Umbilical cord (tissue), 2 donors: ENCODE measurements around the gene TET3. TPM values are rescaled to one million over a fixed set of nuclear protein-coding genes. Genes with fewer than 3 reads are reported as not detected.
A peak's percentile ranks its signal among the peaks of the same experiment; 100 is the strongest.

Experiments used
- DNase-seq: peaks from one replicate; pipeline ENCODE4 v3.0.0-alpha.2; 2015; ENCODE audit warnings: low spot score
- total RNA-seq: library from RNA; depleted of rRNA; stranded (reverse); fragments of >200 nt; gene quantifications from one replicate; pipeline ENCODE4 v1.2.3, GENCODE V29; 2014; ENCODE audit warnings: low replicate concordance; ENCODE audit not compliant: insufficient read depth

TET3 gene
- total RNA-seq, 1 donor from 2014 or later: 5.1 TPM

DNA sequence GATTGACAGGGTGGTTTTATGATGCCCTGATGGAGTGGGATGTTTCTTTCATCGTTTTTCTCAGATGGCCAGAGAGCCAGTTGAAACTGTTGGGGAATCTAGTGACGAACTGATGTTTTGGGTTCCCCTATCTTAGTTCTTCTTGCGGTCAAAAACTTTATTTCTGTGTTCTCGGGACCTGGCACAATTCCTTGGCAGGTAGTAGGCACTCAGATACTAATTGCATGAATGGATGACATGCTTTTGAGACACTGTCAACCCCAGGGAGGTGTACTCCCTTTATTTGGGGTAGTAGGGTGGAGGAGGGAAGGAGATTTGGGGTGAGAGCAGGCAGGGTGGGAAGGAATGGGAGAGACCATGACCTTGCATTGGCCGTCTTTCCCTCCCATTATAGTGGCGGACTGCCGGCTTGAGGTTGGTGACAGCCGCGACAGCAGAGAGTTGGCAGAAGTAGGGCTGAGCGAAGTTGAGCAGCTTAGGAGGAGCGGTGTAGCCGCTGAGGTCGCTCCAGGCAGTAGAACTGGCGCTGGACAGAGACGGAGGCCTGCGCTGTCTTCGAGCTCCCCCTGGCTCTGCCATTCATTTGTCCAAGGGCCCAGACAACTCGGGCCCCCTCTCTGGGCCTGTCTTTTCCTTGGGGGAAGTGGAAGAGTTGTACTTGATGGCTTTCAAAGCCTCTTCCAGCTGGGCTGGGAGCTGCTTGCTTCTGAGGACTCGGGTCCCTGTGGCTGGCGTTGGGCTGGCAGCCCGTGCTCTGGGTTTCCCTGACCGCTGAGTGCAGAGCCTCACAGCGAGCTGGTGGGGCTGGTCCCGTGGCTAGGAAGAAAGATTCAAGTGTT lies 2.6 kb downstream of the TET3 start:
- peak; percentile 24 for DNase-seq

DNA sequence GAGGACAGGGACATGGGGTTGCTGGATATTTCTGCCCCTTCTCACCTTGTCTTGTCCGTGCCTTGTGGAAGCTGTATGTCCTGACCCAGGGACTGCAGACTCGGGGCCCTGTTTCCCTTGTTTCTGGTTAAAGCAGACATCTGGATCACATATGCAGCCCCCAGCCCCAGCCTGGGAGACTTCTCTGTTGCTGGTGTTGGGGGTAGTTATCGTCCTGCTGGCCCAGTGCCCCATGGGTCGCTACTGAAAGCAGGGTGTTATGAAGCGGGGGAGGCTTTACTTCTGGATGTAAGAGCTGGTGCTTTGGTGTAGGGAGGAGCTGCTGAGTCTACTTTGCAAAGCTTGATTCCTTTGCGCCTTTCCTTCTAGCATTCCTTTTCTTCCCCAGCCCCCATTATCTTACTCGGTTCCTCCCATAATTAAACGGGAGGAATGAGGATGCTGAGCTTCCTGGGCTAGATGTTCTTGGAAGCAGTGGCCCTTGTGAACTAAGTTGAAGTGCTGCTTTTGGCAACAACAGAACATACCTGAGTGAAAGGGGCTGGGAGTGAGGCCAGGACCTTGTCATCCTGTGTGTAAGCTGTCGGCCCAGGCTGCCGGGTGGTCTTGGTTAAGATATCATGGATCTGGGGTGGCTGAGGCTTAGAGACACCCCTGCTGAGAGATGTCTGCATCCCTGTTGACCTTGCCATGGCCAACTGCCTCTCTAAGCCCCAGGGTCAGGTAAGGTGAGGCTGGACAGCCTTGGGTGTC lies 3.4 kb downstream of the TET3 start:
- no peak for DNase-seq

DNA sequence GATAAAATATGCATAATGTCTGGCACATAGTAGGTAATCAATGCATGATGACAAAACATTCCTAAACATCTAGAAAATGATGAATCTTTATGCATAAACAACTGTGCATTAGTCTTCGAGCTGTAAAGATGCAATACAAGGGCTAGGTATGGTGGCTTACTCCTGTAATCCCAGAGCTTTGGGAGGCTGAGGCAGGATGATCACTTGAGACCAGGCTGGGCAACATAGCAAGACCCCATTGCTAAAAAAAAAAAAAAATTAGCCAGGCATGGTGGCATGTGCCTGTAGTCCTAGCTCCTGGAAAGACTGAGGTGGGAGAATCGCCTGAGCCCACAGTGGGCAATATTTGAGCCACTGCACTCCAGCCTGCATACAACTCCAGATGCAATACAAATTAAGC lies 5.3 kb downstream of the TET3 start:
- no peak for DNase-seq

DNA sequence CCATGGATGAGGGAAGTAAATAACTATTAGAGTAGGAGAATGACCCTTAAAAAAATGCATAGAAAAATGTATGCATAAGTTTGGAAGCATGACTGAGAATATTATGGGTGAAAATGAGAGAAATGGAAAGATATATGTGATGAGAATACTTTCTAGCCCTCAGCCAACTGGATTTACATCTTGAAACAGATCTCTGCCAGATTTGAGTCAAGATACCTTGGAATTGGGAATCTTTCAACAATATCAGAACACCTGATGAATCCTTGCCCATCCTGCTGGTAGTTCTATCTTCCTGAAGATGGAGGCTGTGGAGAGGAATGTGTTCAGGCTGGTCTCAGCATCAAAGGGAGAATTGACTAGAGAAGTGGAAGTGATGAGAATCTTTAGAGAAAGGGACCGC lies 5.8 kb downstream of the TET3 start:
- DNase-seq: no peak

DNA sequence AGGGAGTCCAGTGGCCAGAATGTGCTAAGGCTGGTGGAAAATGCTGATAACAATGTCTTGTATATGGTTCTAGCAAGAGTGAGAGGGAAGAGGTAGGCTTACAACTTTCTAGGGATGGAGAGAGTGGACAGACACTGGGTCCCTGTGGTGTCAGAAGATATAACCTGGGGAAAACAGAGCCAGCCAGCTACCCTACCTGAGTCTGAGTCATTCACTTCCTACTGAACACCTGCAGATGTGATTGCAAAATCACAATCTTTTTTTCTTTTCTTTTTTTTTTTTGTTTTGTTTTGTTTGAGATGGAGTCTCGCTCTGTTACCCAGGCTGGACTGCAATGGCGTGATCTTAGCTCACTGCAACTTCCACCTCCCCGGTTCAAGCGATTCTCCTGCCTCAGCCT lies 7.3 kb downstream of the TET3 start:
- DNase-seq: no peak

DNA sequence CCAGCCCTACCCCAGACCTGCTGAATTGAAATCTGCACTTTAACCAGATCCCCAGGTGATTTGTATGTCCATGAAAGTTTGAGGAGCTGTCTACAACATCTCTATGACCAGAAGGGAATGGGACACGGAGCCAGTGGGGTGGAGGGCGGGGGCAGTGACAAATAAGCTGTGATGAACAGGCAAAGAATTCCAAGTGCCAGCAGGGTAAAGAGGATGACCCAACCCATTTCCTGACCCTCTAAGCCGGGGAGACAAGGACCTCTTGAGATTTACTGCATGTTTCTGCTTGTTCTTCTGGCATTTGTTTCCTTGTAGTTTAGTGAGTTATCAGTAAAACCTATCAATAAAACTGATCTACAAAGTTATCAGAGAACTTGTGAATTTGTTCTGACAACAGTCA lies 8.7 kb downstream of the TET3 start:
- no peak for DNase-seq

DNA sequence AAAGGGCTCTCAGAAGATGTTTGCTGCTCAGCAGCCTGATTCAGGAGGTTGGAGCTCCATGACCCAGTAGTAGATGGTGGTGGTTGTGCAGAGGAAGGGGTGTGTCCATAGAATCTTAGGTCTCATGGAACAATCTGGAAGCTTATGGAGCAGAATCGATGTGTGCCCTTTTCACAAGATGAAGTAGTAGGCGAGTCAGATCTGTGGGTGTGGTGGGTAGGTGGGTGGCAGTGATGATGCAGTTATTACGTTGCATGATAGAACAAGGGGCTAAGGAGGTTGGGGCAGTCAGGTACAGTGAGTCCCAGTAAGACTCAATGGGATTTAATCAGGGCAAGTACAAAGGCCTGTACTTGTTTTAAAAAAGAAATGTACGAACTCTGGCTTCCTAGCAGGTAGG lies 9.1 kb downstream of the TET3 start:
- no peak for DNase-seq

DNA sequence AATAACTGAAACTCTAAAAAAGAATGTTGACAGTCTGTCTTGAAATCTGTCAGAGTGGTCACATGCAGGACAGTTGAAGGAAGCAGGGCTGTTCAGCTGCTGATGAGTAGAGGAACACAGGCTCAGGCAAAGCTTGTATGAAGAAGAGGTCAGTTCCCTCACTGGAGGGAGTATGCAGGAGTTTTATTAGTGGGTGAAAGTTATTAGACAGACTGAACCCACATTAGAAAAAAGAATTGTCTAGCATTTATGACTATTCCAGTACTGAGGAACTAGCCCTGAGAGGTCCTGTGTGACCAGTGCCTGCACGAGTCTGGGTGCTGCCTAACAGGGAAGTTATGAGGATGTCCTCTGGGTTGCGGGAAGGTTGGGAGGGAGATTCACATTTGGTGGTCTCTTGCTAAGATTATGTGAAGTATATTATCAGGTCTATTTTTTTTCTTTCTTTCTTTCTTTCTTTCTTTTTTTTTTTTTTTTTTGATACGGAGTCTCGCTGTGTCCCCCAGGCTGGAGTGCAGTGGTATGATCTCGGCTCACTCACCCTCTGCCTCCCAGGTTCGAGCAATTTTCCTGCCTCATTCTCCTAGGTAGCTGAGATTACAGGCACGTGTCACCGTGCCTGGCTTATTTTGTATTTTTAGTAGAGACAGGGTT lies 9.6 kb downstream of the TET3 start:
- DNase-seq: no peak

DNA sequence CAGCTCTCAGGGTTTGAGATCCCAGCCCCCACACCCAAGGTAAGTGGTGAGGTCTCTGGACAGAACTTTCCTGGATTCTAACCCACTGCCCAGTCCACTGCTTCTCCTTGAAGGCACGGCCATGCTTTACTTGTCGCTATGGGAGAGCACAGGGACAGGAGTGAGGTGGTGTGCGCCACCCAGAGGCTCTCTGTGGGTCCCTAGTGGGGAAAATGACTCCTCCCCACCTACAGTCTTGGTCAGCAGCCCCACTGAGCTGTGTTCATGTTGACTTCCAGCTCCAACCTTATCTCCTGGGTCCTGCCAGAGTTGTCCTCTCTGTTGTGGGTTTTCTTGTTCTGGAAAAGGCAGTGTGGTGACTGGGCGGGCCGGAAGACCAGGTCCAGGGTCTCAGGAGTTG lies 11.1 kb downstream of the TET3 start:
- no peak for DNase-seq

DNA sequence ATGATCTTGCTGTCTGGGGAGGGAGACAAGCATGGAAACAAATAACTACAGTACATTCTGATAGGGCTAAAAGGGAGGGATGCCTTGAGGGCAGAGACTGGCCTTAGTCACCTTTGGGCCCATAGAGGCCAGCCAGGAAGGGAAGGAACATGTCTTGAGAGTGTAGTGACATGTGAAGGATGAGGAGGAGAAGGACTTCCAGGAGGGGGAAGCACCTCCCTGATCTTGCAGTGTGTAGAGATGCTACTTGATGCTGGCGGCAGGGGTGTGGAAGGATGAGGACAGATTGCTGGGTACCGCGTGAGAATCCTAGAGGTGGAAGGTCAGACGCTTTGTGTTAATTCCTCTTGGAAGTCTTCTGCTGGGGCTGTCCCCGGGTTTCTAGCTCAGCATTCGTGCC lies 13.1 kb downstream of the TET3 start:
- DNase-seq: no peak

DNA sequence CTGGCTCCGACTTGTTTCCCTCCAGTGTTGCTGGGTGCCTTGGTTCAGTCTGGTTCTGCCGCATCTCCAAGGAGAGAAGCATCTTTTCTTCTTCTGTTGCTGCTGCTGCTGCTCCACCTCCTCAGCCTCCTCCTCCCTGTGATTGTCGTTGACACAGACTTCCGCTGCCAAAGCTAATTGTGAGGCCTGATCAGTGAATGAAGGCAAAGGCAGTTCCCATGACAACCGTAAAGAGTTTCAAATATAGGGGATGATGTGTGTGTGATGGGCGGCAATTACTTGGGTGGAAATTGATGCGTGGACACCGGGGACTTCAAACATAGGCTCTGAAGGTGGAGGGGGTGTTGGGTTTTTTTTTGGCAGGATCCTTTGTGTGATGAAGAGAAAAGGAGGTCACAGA lies 13.7 kb downstream of the TET3 start:
- no peak for DNase-seq

DNA sequence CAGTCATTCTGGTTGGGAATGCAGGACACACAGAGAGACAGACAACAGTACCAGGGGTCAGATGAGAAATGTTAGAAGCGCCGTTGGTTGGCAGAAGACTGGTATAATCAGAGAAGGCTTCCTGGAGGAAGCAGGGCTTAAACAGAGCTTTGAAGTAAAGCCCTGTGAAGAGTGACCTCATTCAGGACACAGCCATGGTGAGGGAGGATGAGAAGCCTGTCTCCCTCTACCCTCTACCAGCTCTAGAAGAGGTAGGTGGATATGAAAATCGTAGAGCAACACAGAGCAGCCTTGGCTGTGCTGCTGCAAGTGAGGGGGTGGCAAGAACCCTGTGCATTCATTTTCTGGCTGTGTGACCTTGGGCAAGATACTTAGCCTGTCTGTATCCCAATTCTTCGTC lies 14.2 kb downstream of the TET3 start:
- DNase-seq: no peak

DNA sequence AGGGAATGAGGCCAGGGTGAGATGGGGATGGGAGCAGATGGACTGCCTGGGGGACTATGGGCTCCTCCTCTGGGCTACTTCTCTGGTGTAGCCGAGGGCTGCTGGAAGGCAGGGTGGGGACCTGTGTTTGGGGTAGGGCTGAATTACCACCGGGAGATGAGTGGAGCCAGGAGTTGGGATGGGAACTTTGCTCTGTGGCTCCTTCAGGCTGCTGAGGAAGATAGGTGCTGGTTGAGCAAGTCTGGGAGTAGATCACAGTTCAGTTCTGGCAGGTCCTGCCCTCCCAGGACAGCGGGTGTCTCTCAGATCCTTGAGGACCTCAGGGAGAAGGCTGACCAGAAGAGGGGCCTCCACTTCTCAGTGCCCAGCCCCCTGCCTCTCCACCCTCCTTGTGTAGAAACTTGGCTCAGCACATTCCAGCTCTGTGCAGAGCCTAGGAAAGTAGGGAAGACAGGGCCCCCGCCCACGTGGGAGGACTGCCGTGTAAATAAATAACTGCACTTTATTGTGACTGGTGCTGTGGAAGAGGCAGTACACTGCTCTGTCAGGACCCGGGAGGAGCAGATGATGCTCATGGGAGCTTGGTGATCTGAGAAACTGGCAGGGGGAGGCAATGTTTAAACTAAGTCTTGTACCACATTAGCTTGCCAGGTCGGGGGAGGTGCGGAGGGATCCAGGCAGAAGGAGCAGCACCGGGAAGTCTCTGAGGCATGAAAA lies 15.3 kb downstream of the TET3 start:
- peak; percentile 86 for DNase-seq

DNA sequence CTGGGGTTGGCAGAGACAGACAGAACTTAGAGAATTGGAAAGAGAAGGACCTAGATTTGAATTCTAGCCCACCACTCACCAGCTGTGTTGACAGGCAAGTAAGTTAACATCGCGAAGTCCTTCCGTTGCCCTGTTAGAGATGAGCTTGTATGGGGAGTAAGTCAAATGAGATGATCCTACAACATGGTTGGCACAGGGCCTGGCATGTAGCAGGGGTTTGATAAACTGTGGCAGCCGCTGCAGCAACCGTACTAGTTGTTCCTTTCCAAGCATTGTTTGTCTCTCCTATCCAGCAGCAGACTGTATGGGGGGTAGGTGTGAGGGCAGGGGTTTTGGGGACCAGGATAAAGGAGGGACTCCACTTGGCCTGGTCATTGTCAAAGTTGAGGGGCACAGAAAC lies 16.0 kb downstream of the TET3 start:
- DNase-seq: no peak

DNA sequence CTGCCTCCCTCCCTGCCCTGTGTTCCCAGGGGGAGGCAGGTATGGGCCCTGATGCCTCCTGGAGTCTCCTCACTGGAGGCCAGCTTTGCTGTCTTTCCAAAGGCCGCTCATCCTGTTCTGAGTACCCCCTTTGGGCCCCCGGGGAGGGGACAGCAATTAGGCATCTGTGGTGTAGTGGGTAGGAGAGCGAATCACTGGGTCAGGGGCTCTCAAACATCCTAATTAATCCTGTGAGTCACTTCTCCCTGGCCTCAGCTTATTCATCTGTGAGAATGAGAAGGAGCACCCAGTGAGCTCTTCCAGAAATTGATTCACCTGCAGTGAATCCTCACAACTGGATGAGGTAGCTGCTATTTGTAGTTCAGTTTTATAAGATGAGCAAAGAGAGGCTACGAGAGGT lies 16.4 kb downstream of the TET3 start:
- DNase-seq: no peak

DNA sequence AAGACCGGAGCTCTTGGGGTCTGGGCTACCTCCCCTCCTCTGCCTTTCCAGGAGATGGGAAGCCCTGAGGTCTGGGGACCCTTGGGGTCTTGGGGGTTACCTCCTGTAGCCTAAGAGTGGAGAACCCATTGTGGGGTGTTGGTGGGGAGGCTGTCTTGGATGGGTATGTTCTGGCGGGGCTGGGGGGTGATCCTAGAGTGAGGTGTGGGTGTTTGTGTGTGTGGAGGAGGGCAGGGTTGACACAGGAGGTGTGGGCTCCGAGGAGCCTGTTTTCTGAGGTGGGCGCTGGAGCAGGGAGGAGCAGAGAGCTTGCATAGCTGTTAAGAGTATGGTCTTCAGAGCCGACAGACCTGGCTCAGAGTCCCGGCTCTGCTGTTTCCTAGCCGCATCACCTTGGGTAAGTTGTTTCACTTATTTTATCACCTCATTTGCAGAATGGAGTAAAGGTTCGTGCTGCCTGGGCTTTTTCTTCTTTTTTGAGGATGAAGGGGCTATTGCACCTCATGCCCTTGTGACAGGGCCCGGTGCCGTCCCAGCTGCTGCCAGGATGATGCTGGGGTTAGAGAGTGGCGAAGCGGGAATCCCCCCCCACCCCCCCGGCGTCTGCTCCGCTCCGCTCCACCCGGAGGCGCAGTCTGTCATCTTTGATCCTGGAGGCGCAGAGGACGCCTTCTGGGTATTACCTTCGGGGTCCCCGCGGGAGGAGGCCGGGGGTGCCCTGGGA lies 17.2 kb downstream of the TET3 start:
- DNase-seq: no peak

DNA sequence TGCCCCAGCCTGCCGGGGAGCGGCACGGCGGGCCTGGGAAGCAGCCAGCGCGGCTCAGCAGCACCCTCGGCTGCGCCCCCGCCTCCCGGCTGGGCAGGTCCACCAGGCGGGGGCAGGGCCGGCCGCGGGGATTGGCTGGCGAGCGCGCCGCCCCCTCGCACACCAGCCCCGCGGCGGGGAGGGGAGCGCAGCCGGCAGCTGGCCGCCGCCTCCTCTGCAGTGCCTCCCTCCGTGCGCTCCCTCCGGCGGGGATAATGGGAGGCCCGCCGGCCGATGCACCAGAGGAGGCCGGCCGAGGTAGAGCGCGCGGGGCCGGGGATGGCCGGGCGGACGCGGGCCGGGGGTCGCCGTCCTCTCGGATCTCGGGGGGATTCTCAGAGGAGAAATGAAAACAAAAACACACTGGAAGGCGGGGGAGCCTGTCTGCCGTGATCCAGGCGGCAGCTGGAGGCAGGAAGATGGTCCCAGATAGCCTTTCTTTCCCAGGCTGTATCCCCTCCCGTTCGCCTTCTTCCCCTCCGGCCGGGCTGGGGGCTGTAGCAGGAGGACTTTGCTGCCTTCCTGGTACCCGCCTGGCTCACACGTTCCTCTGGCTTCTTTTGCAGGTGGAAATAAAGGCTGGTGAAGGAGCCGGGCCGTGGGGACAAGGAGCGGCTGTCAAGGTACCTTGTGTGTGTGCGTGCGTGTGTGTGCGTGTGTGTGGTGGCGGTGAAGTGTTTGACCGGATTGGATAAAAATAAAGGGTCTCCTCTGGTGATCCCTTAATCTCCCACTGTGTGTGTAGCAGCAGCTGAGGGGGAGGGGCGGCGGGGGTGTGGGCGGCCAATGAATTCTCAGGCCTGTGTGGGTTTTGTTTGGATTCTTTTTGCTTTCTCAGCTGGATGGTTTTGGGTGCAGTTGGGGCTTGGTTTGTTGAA lies 18.1 kb downstream of the TET3 start:
- DNase-seq: peak; percentile 93

DNA sequence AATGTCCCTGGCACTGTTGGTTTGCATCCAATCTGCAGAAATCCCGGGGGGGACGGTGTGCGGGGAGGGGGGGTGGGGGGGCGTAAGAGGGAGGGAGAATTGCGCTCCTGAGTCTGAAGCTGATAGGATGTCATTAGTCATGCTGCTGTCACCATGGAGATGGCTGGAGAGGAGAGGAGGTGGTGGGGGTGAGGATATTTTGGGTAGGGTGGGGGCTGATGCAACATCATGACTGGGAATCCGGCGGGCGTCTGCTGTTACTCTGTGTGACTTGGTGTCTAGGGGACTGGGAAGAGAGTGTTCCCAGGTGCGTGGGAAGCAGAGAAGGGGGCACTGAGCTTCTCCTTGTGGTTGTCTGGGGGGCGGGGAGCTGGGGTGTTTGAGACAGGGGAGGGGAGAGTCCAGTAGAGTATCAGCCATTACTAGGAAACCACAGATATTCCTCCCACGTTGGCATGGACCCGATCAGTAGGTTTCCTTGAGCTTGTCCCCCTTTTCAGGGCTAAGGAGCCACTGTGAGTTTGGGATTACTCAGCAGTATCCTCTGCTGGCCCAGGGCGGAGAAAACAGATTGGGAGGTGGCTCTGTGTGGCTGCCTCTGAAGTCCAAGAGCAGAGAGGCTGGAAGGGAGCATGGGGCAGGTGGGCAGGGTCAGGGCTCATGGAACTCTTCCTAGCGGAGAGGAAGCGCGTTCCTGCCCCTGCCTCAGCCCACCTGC lies 18.9 kb downstream of the TET3 start:
- peak; percentile 32 for DNase-seq
